ENCODE measurements around the gene FMN2. TPM values are rescaled to one million over a fixed set of nuclear protein-coding genes. Genes with fewer than 3 reads are reported as not detected.

FMN2 gene
- total and polyA plus RNA-seq, 3 donors from 2014 or later, result 3.8 to 8.3 (median 4.3) TPM

DNA sequence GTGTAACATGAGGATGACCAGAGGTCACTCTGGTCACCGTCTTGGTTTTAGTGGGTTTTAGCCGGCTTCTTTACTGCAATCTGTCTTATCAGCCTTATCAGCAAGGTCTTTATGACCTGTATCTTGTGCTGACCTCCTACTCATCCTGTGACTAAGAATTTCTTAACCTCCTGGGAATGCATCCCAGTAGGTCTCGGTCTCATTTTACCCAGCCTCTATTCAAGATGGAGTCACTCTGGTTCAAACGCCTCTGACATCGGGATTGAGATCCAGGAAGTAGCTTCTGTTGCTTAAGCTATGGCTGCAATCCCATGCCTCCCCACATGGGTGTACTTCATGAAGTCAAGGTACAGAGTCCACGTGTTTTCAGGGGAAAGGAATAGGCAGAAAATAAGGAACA, 19.9 kb downstream of the FMN2 start:
- H3K4me3 ChIP-seq, result no peak overlapping the region
- H3K4me1 ChIP-seq, result peaks cover 2% of the 10 kb centered on the region
- intact Hi-C loops (cut with DNase I; ENCODE audit: low total_unique reads), result no loop called here
- H3K27me3 ChIP-seq, result no peaks in the 10 kb centered on the region
- H3K9me3 ChIP-seq, result no peaks in the 10 kb centered on the region
- TF ChIP-seq POLR2A (IDR thresholded peaks at IDR 0.05), result no peak
- TF ChIP-seq, protein P1, sequence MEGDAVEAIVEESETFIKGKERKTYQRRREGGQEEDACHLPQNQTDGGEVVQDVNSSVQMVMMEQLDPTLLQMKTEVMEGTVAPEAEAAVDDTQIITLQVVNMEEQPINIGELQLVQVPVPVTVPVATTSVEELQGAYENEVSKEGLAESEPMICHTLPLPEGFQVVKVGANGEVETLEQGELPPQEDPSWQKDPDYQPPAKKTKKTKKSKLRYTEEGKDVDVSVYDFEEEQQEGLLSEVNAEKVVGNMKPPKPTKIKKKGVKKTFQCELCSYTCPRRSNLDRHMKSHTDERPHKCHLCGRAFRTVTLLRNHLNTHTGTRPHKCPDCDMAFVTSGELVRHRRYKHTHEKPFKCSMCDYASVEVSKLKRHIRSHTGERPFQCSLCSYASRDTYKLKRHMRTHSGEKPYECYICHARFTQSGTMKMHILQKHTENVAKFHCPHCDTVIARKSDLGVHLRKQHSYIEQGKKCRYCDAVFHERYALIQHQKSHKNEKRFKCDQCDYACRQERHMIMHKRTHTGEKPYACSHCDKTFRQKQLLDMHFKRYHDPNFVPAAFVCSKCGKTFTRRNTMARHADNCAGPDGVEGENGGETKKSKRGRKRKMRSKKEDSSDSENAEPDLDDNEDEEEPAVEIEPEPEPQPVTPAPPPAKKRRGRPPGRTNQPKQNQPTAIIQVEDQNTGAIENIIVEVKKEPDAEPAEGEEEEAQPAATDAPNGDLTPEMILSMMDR (IDR thresholded peaks at IDR 0.05), result no peak
- no peaks in the 10 kb centered on the region for H3K36me3 ChIP-seq (ENCODE audit: low read depth, missing control alignments)
- 68 to 72% methylated on average over 6 of the region's 6 CpGs for WGBS, 2 donors
- H3K27ac ChIP-seq, result peak overlapping the region in 1 of 2 donors; percentile 50
- DNase-seq, result no peak

DNA sequence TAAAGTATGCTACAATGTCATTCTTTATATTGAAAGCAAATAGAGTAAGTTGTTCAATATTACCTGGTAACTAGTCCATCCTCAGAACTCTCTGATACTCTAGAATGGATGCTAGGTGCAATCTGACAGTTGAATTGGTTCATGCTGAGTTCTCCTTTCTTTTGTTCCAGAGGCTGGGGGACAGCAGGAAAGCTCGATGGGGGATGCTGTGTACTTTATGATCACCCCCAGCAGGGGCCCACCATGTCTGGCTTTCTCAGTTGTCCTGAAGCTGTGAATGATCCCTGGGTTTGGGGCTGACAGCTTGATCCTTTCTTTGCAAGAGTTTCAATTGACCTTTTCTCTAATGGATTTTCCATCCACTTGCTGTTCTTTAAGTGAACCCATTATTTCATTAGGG, 22.5 kb downstream of the FMN2 start:
- Histone ChIP-seq H3K4me1 (peaks cover 2% of the 10 kb centered on the region), H3K9me3 (no peaks in the 10 kb centered on the region), H3K27me3 (no peaks in the 10 kb centered on the region), H3K27ac (no peak overlapping the region), H3K36me3 (ENCODE audit: low read depth, missing control alignments) (no peaks in the 10 kb centered on the region), H3K4me3 (no peak overlapping the region)
- no peak for DNase-seq
- 69 to 75% methylated on average over 1 of the region's 1 CpG for WGBS, 2 donors
- TF ChIP-seq, protein P1 (IDR thresholded peaks at IDR 0.05), result no peak
- no peak for TF ChIP-seq POLR2A (IDR thresholded peaks at IDR 0.05)
- intact Hi-C loops (cut with DNase I; ENCODE audit: low total_unique reads), result no loop called here

DNA sequence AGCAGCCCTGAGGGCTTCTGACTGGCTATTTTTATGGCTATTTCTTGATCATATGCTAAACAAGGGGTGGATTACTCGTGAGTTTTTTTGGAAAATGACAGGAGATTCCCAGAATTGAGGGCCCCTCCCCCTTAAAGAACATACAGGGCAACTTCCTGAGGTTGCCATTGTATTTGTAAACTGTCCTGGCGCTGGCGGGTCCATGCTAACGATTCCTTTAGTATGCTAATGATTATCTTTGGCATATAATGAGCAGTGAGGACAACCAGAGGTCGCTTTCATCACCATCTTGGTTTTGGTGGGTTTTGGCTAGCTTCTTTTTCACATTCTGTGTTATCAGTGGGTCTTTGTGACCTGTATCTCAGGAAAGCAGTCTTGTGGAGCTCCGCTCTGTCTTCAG, 24.1 kb downstream of the FMN2 start:
- no peak overlapping the region for H3K4me3 ChIP-seq
- 78 to 88% methylated on average over 6 of the region's 6 CpGs for WGBS, 2 donors
- H3K4me1 ChIP-seq, result peaks cover 2% of the 10 kb centered on the region
- no peak for DNase-seq
- intact Hi-C loops (cut with DNase I; ENCODE audit: low total_unique reads), result no loop called here
- no peaks in the 10 kb centered on the region for H3K36me3 ChIP-seq (ENCODE audit: low read depth, missing control alignments)
- no peaks in the 10 kb centered on the region for H3K9me3 ChIP-seq
- H3K27me3 ChIP-seq, result no peaks in the 10 kb centered on the region
- TF ChIP-seq, protein P1 (IDR thresholded peaks at IDR 0.05), result no peak
- peak overlapping the region; percentile 24 to 61 for H3K27ac ChIP-seq

DNA sequence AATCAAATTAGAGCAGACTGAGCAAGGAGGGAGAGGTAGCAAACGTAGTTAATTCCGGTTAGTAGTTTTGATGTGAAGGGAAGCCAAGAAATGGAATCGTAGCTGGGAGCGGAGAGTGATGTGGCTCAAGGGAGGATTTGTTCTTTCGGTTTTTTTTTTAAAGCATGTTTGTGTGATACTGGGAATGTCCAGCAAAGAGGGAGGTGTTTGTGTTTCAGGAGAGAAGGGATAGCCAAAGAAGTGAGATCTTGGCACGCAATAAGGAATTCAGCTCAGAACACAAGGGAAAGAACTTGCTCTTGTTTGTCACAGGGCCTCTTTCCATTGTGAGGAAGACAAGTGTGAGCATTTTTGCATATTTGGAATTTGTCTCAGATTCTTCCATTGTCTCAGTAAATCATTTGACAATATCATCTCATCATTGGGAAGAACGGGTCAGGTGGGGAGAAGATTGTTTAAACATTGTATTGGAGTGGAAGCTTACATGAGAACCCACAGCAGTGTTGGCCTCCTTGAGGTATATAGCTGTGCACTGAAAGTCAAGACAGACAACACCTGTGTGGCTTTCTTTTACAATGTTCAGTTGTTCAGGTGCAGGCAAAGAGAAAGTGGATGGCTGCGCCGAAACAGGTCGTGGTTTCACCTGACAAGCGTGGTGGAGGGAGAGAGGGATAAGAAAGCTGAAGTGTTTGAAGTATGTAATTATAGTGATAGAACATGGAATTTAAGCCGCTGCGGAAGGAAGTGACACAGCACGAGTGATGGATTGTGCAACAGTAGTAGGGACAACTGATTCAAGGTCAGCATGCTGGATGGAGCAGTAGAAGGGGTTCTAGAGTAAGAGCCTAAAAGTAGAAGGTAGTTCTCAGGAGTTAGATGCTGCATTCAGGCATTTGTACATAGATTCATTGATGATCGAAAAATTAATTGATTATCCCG, 25.4 kb downstream of the FMN2 start:
- TF ChIP-seq, protein P1 (IDR thresholded peaks at IDR 0.05), result no peak
- TF ChIP-seq POLR2A (IDR thresholded peaks at IDR 0.05), result no peak
- intact Hi-C loops (cut with DNase I; ENCODE audit: low total_unique reads), result no loop called here
- 66 to 72% methylated on average over 15 to 16 of the region's 16 CpGs for WGBS, 2 donors

More for the DNA sequence above, 25.4 kb downstream of the FMN2 start:
- H3K9me3 ChIP-seq, result no peaks in the 10 kb centered on the region
- H3K27ac ChIP-seq, result peak overlapping the region in 1 of 2 donors; percentile 61
- no peaks in the 10 kb centered on the region for H3K27me3 ChIP-seq
- H3K4me1 ChIP-seq, result peaks cover 2% of the 10 kb centered on the region
- H3K36me3 ChIP-seq (ENCODE audit: low read depth, missing control alignments), result no peaks in the 10 kb centered on the region
- no peak for DNase-seq
- no peak overlapping the region for H3K4me3 ChIP-seq
